ENCODE results near the gene C15orf39. TPM values are rescaled to one million over a fixed set of nuclear protein-coding genes. Genes with fewer than 3 reads are reported as not detected.
A peak's percentile ranks its signal among the peaks of the same experiment; 100 is the strongest.

Gene C15orf39
- total RNA-seq, 2 donors from 2014 or later: 17.9 to 96.3 TPM

GRCh38 chr15:75203017-75203907 is 1.6 kb downstream of the C15orf39 start:
- Histone ChIP-seq H3K4me1 (replicated peaks) (peaks cover 7% of the 10 kb centered on the region), H3K27ac (peak overlapping the region; percentile 84 to 85), H3K36me3 (peaks cover 0 to 20% of the 10 kb centered on the region in 2 donors), H3K9me3 (no peaks in the 10 kb centered on the region), H3K4me3 (peak overlapping the region; percentile 73 to 78), H3K27me3 (replicated peaks; ENCODE audit: insufficient read depth) (no peaks in the 10 kb centered on the region)
- intact Hi-C loops (cut with DNase I): loop anchor here (5.0 kb wide), 1 partner anchor 246 kb away; the partner anchor contains the start of gene RPP25
- TF ChIP-seq POLR2AphosphoS5 (IDR thresholded peaks at IDR 0.05): no peak
- TF ChIP-seq POLR2A (IDR thresholded peaks at IDR 0.05): no peak
- no peak for TF ChIP-seq CTCF (IDR thresholded peaks at IDR 0.05)
- WGBS: 13% methylated on average over 18 of the region's 18 CpGs
- no peak for DNase-seq (ENCODE audit: low spot score)

DNA sequence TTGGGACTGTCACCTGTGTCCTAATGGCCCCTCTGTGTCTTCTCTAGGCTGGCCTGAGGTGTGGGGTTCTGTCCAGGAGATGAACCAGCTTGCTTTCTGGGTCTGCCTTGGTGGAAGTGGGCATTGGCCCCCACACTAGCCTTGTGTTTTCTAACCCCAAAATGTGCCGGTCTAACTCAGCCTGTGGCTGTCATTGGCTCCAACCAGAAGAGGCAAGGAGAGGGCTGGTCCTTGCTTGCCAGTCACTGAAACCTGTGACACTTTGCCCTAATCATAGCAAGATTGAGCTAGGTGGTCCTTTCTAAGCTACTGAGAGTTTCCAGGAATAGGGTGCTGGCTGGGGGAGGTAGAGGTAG is 2.2 kb downstream of the C15orf39 start:
- H3K27me3 ChIP-seq (replicated peaks; ENCODE audit: insufficient read depth): no peaks in the 10 kb centered on the region
- TF ChIP-seq POLR2A (IDR thresholded peaks at IDR 0.05): no peak
- no peak for TF ChIP-seq CTCF (IDR thresholded peaks at IDR 0.05)
- no peak for TF ChIP-seq POLR2AphosphoS5 (IDR thresholded peaks at IDR 0.05)
- H3K4me1 ChIP-seq (replicated peaks): peaks cover 7% of the 10 kb centered on the region
- no peak overlapping the region for H3K4me3 ChIP-seq
- DNase-seq (ENCODE audit: low spot score): no peak
- 42% methylated on average over 1 of the region's 1 CpG for WGBS
- intact Hi-C loops (cut with DNase I): loop anchor here (1.0 to 5.0 kb wide), 2 partner anchors 175 to 247 kb away; partner anchors contain the start of gene RPP25
- no peaks in the 10 kb centered on the region for H3K9me3 ChIP-seq
- peak overlapping the region in 1 of 2 donors; percentile 85 for H3K27ac ChIP-seq
- peaks cover 0 to 20% of the 10 kb centered on the region in 2 donors for H3K36me3 ChIP-seq

DNA sequence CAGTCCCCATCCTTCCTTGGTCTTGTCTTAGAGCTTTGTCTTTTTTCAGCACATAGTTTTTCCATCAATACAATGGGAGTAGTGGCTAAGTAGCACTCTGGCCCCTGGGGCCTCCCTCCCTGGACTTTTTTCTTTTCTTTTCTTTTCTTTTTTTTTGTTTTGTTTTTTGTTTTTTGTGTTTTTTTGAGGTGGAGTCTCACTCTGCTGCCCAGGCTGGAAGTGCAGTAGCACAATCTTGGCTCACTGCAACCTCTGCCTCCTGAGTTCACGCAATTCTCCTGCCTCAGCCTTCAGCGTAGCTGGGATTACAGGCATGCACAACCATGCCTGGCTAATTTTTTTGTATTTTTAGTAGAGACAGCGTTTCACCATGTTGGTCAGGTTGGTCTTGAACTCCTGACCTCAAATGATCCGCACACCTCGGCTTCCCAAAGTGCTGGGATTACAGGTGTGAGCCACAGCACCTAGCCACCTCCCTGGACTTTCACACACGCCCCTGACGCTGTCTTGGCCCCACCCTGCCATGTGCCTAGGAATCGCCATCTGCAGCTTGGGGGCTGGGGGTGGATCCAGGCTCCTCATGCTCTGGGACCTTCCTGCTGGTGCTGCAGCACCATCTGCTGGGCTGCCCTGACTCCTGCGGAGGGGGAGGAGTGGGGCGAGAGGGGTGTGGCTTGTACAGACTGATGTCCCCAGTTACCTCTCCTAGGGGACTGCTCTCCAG is 2.8 kb downstream of the C15orf39 start:
- TF ChIP-seq CTCF (IDR thresholded peaks at IDR 0.05): peak; percentile 71 to 98 (median 95)
- peak; percentile 87 for TF ChIP-seq POLR2AphosphoS5 (IDR thresholded peaks at IDR 0.05)
- no peak for TF ChIP-seq POLR2A (IDR thresholded peaks at IDR 0.05)
- no peaks in the 10 kb centered on the region for H3K27me3 ChIP-seq (replicated peaks; ENCODE audit: insufficient read depth)
- intact Hi-C loops (cut with DNase I): loop anchor here (1.0 to 5.0 kb wide), 2 partner anchors 175 to 247 kb away; partner anchors contain the start of gene RPP25
- peaks cover 0 to 20% of the 10 kb centered on the region in 2 donors for H3K36me3 ChIP-seq
- no peak overlapping the region for H3K4me3 ChIP-seq
- peak overlapping the region in 1 of 2 donors; percentile 85 for H3K27ac ChIP-seq
- peaks cover 7% of the 10 kb centered on the region for H3K4me1 ChIP-seq (replicated peaks)
- DNase-seq (ENCODE audit: low spot score): peak; percentile 87
- 18% methylated on average over 10 of the region's 10 CpGs for WGBS
- H3K9me3 ChIP-seq: no peaks in the 10 kb centered on the region

DNA sequence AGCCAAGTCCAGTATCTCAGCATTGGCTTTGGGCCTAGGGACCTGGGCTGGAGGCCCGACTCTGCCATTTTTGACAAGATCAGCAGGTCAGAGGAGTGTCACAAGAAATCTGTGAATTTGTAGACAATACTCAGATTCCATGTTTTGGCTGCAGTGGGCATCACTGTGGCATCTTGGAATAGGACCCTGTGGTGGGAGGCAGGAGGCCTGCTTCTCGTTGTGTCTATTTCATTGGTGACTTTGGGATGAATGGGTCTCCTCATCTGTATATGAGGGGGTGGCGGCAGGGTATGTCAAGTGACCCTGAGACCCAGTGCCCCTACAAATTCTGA is 3.3 kb downstream of the C15orf39 start:
- Histone ChIP-seq H3K4me1 (replicated peaks) (peaks cover 7% of the 10 kb centered on the region), H3K4me3 (no peak overlapping the region), H3K9me3 (no peaks in the 10 kb centered on the region), H3K36me3 (peaks cover 0 to 20% of the 10 kb centered on the region in 2 donors), H3K27ac (no peak overlapping the region), H3K27me3 (replicated peaks; ENCODE audit: insufficient read depth) (no peaks in the 10 kb centered on the region)
- no peak for DNase-seq (ENCODE audit: low spot score)
- intact Hi-C loops (cut with DNase I): no loop called here
- TF ChIP-seq POLR2A (IDR thresholded peaks at IDR 0.05): no peak
- no peak for TF ChIP-seq CTCF (IDR thresholded peaks at IDR 0.05)
- TF ChIP-seq POLR2AphosphoS5 (IDR thresholded peaks at IDR 0.05): no peak
- WGBS: 40% methylated on average over 3 of the region's 3 CpGs

Data from prostate gland (tissue), 2 donors.